ENCODE measurements around the gene UMOD.

Gene UMOD

GRCh38 chr16:20364051-20364450, 11.5 kb upstream of the UMOD start:
- no peak for DNase-seq (ENCODE audit: low read depth)

DNA sequence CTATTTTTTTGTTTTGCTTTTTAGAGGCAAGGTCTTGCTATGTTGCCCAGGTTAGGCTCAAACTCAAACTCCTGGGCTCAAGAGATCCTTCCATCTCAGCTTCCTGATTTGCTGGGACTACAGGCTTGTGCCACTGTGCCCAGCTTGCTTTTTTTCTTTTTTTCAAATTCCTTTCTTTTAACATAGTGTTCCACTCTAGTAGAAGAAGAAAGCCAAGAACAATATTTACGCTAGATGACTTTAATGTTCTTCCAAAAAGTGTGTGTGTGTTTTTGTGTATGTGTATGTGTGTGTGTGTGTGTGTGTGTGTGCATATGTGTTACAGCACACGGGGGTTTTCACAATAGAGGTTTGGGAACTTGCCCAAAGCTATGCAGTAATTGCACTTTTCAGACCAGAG, 10.7 kb upstream of the UMOD start:
- DNase-seq (ENCODE audit: low read depth), result no peak

DNA sequence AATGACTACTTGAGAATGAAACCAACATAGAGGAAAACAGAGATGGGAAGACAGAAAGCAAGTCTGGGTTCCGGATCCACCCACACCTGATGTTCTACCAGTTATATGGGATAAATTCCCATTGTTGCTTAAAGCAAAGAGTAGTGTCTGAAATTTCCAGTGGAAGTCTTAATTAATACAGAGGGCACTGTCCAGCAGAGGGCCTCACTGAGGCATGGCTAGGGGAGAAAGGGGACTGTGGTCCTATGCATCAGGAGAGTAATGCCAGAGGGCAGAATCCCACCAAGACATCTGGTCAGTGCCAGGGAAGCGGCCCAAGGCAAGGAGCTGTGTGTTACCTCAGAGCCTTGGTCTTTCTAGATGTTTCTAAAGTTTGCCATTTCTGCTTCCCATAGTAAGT, 7.5 kb upstream of the UMOD start:
- no peak for DNase-seq (ENCODE audit: low read depth)

GRCh38 chr16:20355114-20355782, 2.7 kb upstream of the UMOD start:
- DNase-seq (ENCODE audit: low read depth), result no peak

DNA sequence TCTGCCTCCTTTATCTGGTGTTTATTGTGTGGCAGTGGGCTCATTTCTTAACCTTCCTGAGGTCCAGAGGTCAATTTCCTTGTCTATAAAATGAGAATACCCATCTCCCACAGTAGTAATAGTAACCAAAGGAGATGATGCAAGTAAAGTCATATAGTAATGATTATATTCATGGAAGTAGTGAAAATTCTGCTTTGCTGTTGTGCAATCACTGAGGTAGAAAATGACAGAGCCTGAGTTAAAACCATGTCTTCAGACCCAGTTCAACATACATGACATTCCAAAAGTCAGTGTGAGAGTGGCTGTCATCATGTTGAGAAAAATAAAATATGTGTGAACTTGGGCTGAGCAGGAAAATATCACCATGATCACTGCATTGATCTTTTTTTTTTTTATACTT, 864 bp upstream of the UMOD start:
- DNase-seq (ENCODE audit: low read depth), result no peak

GRCh38 chr16:20349615-20350014, 2.9 kb downstream of the UMOD start:
- no peak for DNase-seq (ENCODE audit: low read depth)

GRCh38 chr16:20348365-20349185, 3.9 kb downstream of the UMOD start:
- no peak for DNase-seq (ENCODE audit: low read depth)

GRCh38 chr16:20347666-20348364, 4.7 kb downstream of the UMOD start:
- DNase-seq (ENCODE audit: low read depth), result no peak

GRCh38 chr16:20344611-20345010, 7.9 kb downstream of the UMOD start:
- DNase-seq (ENCODE audit: low read depth), result no peak

GRCh38 chr16:20339744-20340143, 12.8 kb downstream of the UMOD start:
- DNase-seq (ENCODE audit: low read depth), result no peak

DNA sequence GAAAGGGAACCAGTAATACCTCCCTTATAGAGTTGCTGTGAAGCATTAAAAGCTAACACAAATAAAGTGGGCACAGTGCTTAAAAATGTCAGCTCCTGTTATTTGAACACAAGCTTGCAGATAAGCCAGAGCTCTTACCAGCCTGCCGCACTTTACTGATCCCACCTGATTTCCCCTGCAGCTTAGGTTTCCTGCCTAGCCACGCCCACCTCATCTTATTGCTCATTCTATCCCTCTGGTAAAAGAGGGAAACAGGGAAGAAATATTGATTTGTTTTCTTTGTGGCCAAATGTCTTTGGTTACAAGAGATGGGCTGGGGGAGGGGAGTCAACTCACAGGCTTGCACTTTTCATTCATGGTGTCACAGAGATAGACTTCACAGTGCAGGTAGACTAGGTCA, 15.6 kb downstream of the UMOD start:
- DNase-seq (ENCODE audit: low read depth), result no peak

- DNase-seq (ENCODE audit: low read depth), result no peak
Observed at GRCh38 chr16:20334396-20334795, 18.1 kb downstream of the UMOD start.

GRCh38 chr16:20333120-20333519, 19.4 kb downstream of the UMOD start:
- no peak for DNase-seq (ENCODE audit: low read depth)

DNA sequence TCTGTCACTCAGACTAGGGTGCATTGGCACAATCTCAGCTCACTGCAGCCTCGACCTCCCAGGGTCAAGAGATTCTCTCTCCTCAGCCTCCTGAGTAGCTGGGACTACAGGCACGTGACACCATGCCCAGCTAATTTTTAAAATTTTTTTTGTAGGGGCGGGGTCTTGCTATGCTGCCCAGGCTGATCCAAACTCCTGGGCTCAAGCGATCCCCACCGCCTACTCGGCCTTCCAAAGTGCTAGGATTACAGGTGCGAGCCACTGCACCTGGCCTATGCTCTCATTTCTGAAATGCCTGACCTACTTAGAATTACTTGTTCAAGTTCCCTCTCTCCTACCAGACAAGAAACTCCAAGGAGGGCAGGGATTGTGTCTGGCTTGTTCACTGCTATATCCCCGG, 20.1 kb downstream of the UMOD start:
- DNase-seq (ENCODE audit: low read depth), result no peak

GRCh38 chr16:20331635-20332034, 20.9 kb downstream of the UMOD start:
- no peak for DNase-seq (ENCODE audit: low read depth)

- no peak for DNase-seq (ENCODE audit: low read depth)
Observed at GRCh38 chr16:20329392-20330138, 22.9 kb downstream of the UMOD start.

DNA sequence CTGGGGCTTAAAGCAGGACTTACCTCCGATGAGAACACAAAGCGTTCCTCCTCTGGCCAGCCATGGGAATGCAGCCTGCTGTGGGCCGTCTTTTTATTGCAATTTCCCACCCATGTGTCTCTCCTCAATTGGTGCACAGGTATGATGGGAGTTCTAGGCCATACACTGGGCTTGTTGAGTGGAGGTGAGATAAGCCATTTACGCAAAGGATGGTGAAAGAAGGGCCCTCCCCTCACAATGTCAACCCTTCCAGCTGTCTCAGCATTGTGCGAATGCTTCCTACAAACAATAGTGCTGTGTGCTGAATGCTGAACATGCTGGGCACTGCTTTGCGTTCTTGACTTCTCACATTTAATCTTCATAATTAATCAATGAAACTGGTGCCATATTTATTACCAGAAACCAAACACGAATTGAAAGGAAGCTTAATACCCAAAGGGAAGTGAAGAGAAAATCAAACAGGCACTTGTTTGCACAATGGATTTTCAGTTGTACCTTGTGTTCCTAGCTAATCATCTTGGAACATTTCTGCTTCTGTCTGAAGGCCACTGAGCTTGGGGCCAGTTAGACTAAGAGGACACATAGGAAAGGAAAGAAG, 25.0 kb downstream of the UMOD start, which contains the start of gene GP2:
TSS of gene GP2 (minus strand) at position 70 of the 598 bp plus-strand sequence. CDS start 1,082 bp downstream, outside the sequence.
- no peak for DNase-seq (ENCODE audit: low read depth)

DNA sequence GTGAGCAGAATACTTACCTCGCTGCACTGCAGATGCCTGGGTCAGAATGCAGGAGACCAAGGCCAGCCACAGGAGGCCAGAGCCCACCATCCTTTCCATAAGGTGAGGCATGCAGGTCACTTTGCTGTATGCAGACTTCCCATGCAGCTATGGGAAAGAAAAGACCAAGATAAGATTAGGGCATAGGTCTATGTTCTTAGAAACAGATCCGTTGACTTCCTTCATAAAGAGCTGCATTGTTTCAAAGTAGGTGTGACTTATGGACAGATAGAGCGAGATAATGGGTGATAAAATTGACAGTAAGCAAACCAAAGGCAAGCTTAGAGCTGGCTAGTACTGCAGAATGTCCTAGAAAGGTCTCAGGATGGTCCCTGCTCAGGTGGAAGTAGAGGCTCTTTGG, 26.2 kb downstream of the UMOD start:
- no peak for DNase-seq (ENCODE audit: low read depth)

- DNase-seq (ENCODE audit: low read depth), result no peak
Observed at GRCh38 chr16:20325005-20325404, 27.5 kb downstream of the UMOD start.

DNA sequence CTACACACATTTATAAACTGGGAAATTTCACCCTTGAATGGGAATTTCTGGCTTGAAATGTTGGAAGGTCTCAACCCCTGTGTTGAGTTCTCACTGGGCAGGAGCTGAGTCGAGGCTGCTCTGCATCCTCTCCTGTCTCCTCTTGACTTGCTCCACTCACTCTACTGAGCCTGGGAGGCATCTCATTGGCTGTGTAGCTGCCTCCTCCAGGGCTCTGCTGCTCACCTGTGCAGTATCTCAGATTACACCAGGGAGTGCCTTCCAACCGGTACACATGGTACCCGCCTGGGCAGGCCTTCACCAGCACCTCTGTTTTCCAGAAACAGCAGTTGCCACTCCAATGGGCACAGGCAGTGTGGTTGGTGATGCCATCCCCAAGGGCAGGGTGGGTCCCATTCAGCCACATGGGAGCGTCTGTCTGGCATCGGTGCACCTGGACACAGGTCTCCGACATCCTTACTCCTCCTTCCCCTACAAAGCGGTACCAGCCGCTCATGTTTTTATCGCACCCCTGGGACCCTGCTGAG, 28.9 kb downstream of the UMOD start:
- DNase-seq (ENCODE audit: low read depth), result no peak

DNA sequence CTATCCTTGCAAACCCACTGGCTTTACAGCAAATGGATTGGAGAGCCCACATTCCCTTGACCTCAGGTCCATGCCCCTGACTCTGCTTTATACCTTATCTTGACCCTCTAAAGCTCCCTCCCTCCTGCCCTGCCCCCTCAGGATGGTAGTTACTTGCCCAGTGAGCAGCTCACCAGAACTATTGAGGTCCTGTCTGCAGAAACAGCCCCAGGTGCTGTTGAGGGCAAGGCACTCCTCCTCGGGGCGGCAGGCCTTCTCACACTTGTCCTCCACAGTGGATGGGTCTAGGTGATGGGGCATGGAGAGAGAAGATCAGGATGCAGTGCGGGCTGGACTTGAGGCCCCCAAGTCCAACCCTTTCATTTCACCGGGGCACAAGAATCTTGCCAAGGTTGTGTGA, 29.8 kb downstream of the UMOD start:
- no peak for DNase-seq (ENCODE audit: low read depth)

GRCh38 chr16:20321671-20322070, 30.8 kb downstream of the UMOD start:
- DNase-seq (ENCODE audit: low read depth), result no peak
